Loucy (cell line): ENCODE results near the gene IL11.

Experiments used
- H2AFZ ChIP-seq: fragments of 200-600 bp; sonication (generic); 2 replicates; pipeline ENCODE4 v1.6.0; 2016; ENCODE audit warnings: antibody characterized with exemption, mild to moderate bottlenecking, low read length, moderate library complexity
- H3F3A ChIP-seq: fragments of 200-600 bp; 2 replicates; pipeline ENCODE4 v1.6.0; 2016; ENCODE audit warnings: antibody characterized with exemption, low read depth, mild to moderate bottlenecking
- H3K27me3 ChIP-seq: fragments of 200-600 bp; sonication (generic); 2 replicates; pipeline ENCODE4 v1.6.1; 2014; ENCODE audit warnings: low read length, mild to moderate bottlenecking; ENCODE audit not compliant: insufficient read depth, poor library complexity, severe bottlenecking
- H3K36me3 ChIP-seq: fragments of 200-600 bp; sonication (generic); 2 replicates; pipeline ENCODE4 v1.6.1; 2016; ENCODE audit warnings: low read length; ENCODE audit not compliant: insufficient read depth
- H3K4me1 ChIP-seq: fragments of 200-600 bp; sonication (generic); 2 replicates; pipeline ENCODE4 v1.5.1; 2014; ENCODE audit warnings: low read length, mild to moderate bottlenecking; ENCODE audit not compliant: insufficient read depth, poor library complexity, severe bottlenecking
- H3K4me2 ChIP-seq: fragments of 200-600 bp; sonication (generic); 2 replicates; pipeline ENCODE4 v1.6.0; 2014; ENCODE audit warnings: antibody characterized with exemption, low read length, low read depth, mild to moderate bottlenecking; ENCODE audit not compliant: poor library complexity, severe bottlenecking
- H3K4me3 ChIP-seq: fragments of 200-600 bp; sonication (generic); 2 replicates; pipeline ENCODE4 v1.5.1; 2014; ENCODE audit warnings: low read length, mild to moderate bottlenecking, mixed read lengths; ENCODE audit not compliant: poor library complexity, severe bottlenecking
- H3K79me2 ChIP-seq: fragments of 200-600 bp; sonication (generic); 2 replicates; pipeline ENCODE4 v1.6.1; 2014; ENCODE audit warnings: low read length; ENCODE audit not compliant: insufficient read depth
- H3K9ac ChIP-seq: fragments of 200-600 bp; sonication (generic); 2 replicates; pipeline ENCODE4 v1.6.0; 2014; ENCODE audit warnings: mild to moderate bottlenecking, low read depth, low read length, moderate library complexity; ENCODE audit not compliant: poor library complexity, severe bottlenecking
- H3K9me2 ChIP-seq: fragments of 200-600 bp; sonication (generic); replicated peaks from 2 replicates; pipeline ENCODE4 v1.6.1; 2016; ENCODE audit warnings: low read depth, low read length, mixed read lengths
- H3K9me3 ChIP-seq: fragments of 200-600 bp; sonication (generic); 2 replicates; pipeline ENCODE4 v1.6.1; 2014; ENCODE audit warnings: mild to moderate bottlenecking, antibody characterized with exemption, low read length, low read depth; ENCODE audit not compliant: insufficient read depth
- H4K20me1 ChIP-seq: fragments of 200-600 bp; sonication (generic); 2 replicates; pipeline ENCODE4 v1.6.0; 2014; ENCODE audit warnings: antibody characterized with exemption, low read length, mild to moderate bottlenecking; ENCODE audit not compliant: insufficient read depth, poor library complexity, severe bottlenecking
- EZH2phosphoT487 ChIP-seq: fragments of 200-600 bp; IDR thresholded peaks from 2 replicates; pipeline ENCODE4 v1.6.1; 2018; ENCODE audit warnings: antibody characterized with exemption, mild to moderate bottlenecking, moderate library complexity, borderline replicate concordance
- TF ChIP-seq, protein P1 (sequence below): fragments of 200-600 bp; sonication (generic); conservative IDR thresholded peaks from 2 replicates; pipeline ENCODE4 v1.5.1; 2014; ENCODE audit warnings: mild to moderate bottlenecking, antibody characterized with exemption, low read length

IL11 gene

DNA sequence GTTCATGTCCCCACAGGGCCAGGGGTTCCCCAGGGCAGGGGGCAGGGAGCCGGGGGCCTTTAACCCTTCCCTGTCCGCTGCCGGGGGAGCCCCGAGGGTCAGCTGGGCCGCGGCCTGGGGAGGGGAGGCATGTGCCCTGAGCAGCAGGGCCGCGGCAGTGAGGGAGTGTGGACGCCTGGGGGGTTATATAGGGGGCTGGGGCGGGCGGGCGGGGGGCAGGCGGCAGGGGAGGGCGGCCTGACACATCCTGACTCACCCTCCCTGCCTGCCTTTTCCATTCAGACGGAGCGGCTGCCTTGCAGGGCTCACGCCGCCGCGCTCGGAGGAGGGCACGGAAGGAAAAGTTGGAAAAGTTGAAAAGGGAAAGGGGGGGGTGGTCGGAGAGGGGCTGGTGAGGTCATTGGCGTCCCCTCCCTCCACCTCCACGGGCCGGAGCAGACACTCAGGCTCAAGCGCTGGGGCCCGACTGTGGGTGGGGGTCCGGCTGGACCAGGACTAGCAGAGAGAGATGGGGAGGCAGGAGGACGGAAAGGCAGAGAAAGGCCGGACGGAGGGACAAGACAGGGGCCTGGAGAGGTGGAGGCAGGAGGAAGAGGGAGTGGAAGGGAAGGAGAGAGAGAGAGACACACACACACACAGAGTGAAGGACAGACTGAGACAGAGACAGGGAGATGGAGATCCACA, at the start of gene IL11:
Gene IL11 (minus strand): TSS at position 159 of the 684 bp plus-strand sequence. CDS start 153 bp downstream, at position 6.
- Histone ChIP-seq H3K4me3 (no peak within 1 kb of the TSS), H3K4me1 (no peaks in the 10 kb centered on the region), H3K4me2 (no peak within 1 kb of the TSS), H3K79me2 (no peaks in the 10 kb centered on the region), H2AFZ (no peak within 1 kb of the TSS), H3F3A (no peaks in the 10 kb centered on the region), H3K27me3 (no peaks in the 10 kb centered on the region), H3K9me2 (no peaks in the 10 kb centered on the region), H3K9me3 (no peaks in the 10 kb centered on the region), H4K20me1 (no peaks in the 10 kb centered on the region), H3K36me3 (no peaks in the 10 kb centered on the region), H3K9ac (no peak within 1 kb of the TSS)
- no peak for TF ChIP-seq EZH2phosphoT487
- TF ChIP-seq, protein P1, sequence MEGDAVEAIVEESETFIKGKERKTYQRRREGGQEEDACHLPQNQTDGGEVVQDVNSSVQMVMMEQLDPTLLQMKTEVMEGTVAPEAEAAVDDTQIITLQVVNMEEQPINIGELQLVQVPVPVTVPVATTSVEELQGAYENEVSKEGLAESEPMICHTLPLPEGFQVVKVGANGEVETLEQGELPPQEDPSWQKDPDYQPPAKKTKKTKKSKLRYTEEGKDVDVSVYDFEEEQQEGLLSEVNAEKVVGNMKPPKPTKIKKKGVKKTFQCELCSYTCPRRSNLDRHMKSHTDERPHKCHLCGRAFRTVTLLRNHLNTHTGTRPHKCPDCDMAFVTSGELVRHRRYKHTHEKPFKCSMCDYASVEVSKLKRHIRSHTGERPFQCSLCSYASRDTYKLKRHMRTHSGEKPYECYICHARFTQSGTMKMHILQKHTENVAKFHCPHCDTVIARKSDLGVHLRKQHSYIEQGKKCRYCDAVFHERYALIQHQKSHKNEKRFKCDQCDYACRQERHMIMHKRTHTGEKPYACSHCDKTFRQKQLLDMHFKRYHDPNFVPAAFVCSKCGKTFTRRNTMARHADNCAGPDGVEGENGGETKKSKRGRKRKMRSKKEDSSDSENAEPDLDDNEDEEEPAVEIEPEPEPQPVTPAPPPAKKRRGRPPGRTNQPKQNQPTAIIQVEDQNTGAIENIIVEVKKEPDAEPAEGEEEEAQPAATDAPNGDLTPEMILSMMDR = no peak

DNA sequence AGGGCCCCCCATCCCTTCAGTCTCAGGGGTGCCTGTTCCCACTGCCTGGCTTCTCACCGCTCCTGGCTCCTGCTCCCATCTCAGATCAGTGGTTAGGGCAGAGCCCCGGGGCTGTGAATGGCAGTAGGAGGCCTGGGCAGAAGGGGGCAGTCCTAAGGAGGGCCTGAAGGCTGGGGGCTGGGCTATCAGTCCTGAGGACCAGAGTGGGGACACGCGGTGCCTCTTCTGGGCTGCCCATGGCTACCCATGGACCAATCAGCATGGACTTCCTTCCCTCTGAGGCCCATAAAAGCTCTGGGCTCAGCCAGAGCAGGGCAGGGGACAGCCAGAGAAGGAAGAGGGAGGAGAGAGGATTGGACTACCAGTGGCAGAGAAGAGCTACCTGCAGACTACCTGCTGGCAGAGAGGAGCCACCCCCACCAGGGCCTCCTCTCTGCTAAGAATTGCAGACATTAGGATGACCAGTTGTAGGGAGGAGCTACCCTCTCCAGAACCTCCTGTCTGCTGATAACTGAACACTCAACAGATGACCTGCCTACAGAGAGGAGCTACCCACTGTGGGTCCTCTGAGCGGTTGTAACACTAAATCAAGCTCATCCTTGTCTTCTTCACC, 49.5 kb upstream of the IL11 start:
- H2AFZ ChIP-seq = no peak overlapping the region
- no peak overlapping the region for H3K4me2 ChIP-seq
- H3K9me3 ChIP-seq = no peaks in the 10 kb centered on the region

DNA sequence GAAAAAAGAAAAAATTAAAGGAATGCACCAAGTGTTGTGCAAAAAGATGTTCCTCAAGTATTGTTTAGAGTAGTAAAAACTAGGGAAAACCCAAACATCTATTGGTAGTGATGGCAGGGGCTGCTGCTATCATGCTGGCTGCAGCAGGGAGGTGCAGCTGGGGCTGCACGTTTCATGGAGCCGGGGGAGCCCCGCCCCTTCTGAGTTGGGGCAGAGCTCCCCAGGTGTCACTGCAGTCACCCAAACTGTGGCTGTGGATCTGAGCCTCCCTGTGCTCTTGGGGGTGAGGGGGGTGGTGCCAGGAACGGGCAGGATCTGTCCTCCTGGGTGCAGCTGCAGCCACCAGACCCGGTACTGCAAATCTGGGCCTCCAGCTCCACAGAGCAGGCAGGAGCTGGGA, 48.8 kb upstream of the IL11 start:
- Histone ChIP-seq H3F3A (peaks cover 4% of the 10 kb centered on the region), H4K20me1 (no peaks in the 10 kb centered on the region), H3K9ac (no peak overlapping the region), H3K4me1 (peaks cover 19% of the 10 kb centered on the region), H2AFZ (no peak overlapping the region), H3K9me2 (no peaks in the 10 kb centered on the region), H3K79me2 (no peaks in the 10 kb centered on the region), H3K4me3 (no peak overlapping the region), H3K9me3 (no peaks in the 10 kb centered on the region), H3K36me3 (no peaks in the 10 kb centered on the region), H3K4me2 (no peak overlapping the region), H3K27me3 (no peaks in the 10 kb centered on the region)
- no peak for TF ChIP-seq EZH2phosphoT487
- TF ChIP-seq, protein P1 = no peak

More for the DNA sequence above, 49.5 kb upstream of the IL11 start:
- no peaks in the 10 kb centered on the region for H4K20me1 ChIP-seq
- H3K27me3 ChIP-seq = no peaks in the 10 kb centered on the region
- no peaks in the 10 kb centered on the region for H3K79me2 ChIP-seq
- H3K4me3 ChIP-seq = no peak overlapping the region
- TF ChIP-seq, protein P1 = no peak
- no peak for TF ChIP-seq EZH2phosphoT487
- no peaks in the 10 kb centered on the region for H3K36me3 ChIP-seq
- no peak overlapping the region for H3K9ac ChIP-seq
- H3K4me1 ChIP-seq = peaks cover 19% of the 10 kb centered on the region
- H3F3A ChIP-seq = peaks cover 4% of the 10 kb centered on the region
- H3K9me2 ChIP-seq = no peaks in the 10 kb centered on the region
